ENCODE results near the gene NR2F2. TPM values are rescaled to one million over a fixed set of nuclear protein-coding genes. Genes with fewer than 3 reads are reported as not detected.

Gene NR2F2
- total and polyA plus RNA-seq, 8 donors = 7.0 to 25.6 (median 14.0) TPM

DNA sequence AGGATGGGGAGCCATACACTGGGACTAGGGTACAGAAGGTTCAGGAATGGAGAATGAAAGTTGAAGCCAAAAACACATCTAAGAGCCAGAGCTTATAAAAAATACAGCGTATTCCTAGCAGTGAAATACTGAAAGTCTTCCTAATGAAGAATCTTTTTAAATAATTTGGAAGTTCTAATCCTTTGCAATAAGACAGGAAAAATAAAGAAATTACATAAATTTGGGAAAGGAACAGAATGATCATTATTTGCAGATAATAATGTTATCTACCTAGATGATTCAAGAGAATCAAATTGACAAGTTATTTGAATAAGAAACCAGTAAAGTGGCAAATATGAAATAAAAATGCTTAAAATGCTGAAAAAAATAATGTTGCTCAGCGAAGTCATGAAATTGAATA, 32.3 kb upstream of the NR2F2 start:
- H3K27ac ChIP-seq = no peak overlapping the region
- 88 to 93% methylated on average over 2 of the region's 2 CpGs for WGBS, 2 donors
- no peak for DNase-seq

GRCh38 chr15:96300836-96301235, 29.7 kb upstream of the NR2F2 start:
- Histone ChIP-seq H3K27me3 (no peaks in the 10 kb centered on the region), H3K27ac (no peak overlapping the region), H3K4me1 (no peaks in the 10 kb centered on the region), H3K4me3 (no peak overlapping the region), H3K9me3 (peaks cover 0 to 5% (median 0%) of the 10 kb centered on the region in 4 donors), H3K36me3 (no peaks in the 10 kb centered on the region)
- DNase-seq (no peak), ATAC-seq (no peak), FAIRE-seq (no peak)
- 77% methylated on average over 5 of the region's 5 CpGs for WGBS, 2 donors
- intact Hi-C loops (cut with DNase I) = no loop called here
- no peak for TF ChIP-seq CTCF (IDR thresholded peaks at IDR 0.05)

More for the DNA sequence above, 32.3 kb upstream of the NR2F2 start:
- intact Hi-C loops (cut with DNase I) = no loop called here
- no peak for TF ChIP-seq CTCF (IDR thresholded peaks at IDR 0.05)
- no peaks in the 10 kb centered on the region for H3K4me1 ChIP-seq
- no peak for FAIRE-seq
- no peaks in the 10 kb centered on the region for H3K27me3 ChIP-seq
- peaks cover 0 to 5% (median 0%) of the 10 kb centered on the region in 4 donors for H3K9me3 ChIP-seq
- no peak overlapping the region for H3K4me3 ChIP-seq
- no peaks in the 10 kb centered on the region for H3K36me3 ChIP-seq
- no peak for ATAC-seq

GRCh38 chr15:96303503-96304056, 26.9 kb upstream of the NR2F2 start:
- no peak for FAIRE-seq
- no peaks in the 10 kb centered on the region for H3K4me1 ChIP-seq

DNA sequence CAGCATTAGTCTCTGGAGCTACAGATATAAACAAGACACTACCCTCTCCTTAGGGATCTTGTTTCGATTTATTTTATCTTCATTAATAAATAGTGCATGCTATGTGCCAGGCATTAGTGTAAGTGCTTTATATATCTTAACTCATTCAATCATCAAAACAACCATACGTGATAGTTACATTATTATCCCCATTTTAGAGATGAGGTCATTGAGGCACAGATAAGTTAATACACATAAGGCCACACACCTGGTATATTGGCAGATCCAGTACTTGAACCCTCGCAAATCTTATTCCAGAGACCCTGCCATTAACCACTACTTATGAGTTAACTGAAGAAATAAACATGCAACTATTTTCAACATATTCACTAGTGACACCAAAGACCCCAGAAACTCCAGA, 25.7 kb upstream of the NR2F2 start:
- H3K36me3 ChIP-seq = no peaks in the 10 kb centered on the region
- no peaks in the 10 kb centered on the region for H3K4me1 ChIP-seq
- no peak overlapping the region for H3K27ac ChIP-seq
- no peaks in the 10 kb centered on the region for H3K27me3 ChIP-seq
- ATAC-seq (no peak), DNase-seq (no peak), FAIRE-seq (no peak)
- intact Hi-C loops (cut with DNase I) = no loop called here
- 69 to 88% methylated on average over 3 of the region's 3 CpGs for WGBS, 2 donors
- no peaks in the 10 kb centered on the region for H3K9me3 ChIP-seq
- H3K4me3 ChIP-seq = no peak overlapping the region
- no peak for TF ChIP-seq CTCF (IDR thresholded peaks at IDR 0.05)

More at GRCh38 chr15:96303503-96304056, 26.9 kb upstream of the NR2F2 start:
- no peaks in the 10 kb centered on the region for H3K27me3 ChIP-seq
- H3K4me3 ChIP-seq = no peak overlapping the region
- intact Hi-C loops (cut with DNase I) = no loop called here
- H3K27ac ChIP-seq = no peak overlapping the region
- ATAC-seq (no peak), DNase-seq (no peak)
- WGBS, 2 donors = 78 to 87% methylated on average over 9 of the region's 9 CpGs
- no peaks in the 10 kb centered on the region for H3K9me3 ChIP-seq
- TF ChIP-seq CTCF (IDR thresholded peaks at IDR 0.05) = no peak
- H3K36me3 ChIP-seq = no peaks in the 10 kb centered on the region

- Histone ChIP-seq H3K9me3 (no peaks in the 10 kb centered on the region), H3K4me1 (no peaks in the 10 kb centered on the region), H3K36me3 (no peaks in the 10 kb centered on the region), H3K27ac (no peak overlapping the region), H3K4me3 (no peak overlapping the region), H3K27me3 (no peaks in the 10 kb centered on the region)
- FAIRE-seq = no peak
- 92 to 100% methylated on average over 1 of the region's 1 CpG for WGBS, 2 donors
- no peak for TF ChIP-seq CTCF (IDR thresholded peaks at IDR 0.05)
- intact Hi-C loops (cut with DNase I) = no loop called here
- no peak for DNase-seq
- no peak for ATAC-seq
These were observed 24.2 kb upstream of the NR2F2 start for GRCh38 chr15:96306321-96306720.
